GM18873 (cell line): ENCODE measurements around the gene BRAT1.

Experiments
- ATAC-seq: cut with Tn5 transposase; IDR thresholded peaks from one replicate; pipeline ENCODE4 v1.9.1; 2021; ENCODE audit warnings: mild to moderate bottlenecking, moderate library complexity, moderate number of reproducible peaks; ENCODE audit not compliant: unreplicated experiment, low FRiP score

The BRAT1 gene

DNA sequence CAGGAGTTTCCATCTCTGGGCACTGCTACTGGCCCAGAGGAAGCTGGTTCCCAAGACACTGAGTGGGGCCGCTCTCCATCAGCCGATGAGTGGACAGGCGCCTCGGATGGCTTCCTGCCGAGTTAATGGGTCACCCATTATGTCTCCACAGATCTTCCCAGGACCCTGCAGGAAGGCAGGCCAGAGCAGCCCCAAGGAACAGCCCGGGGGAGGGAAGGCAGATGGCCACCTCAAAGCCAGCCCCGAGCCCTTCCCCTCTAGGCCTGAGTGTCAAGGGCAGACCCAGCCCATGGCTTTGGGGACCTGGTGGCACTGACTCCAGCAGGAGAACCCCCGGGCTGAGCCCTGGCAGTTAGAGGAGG lies 39.1 kb downstream of the BRAT1 start:
- no peak for ATAC-seq

DNA sequence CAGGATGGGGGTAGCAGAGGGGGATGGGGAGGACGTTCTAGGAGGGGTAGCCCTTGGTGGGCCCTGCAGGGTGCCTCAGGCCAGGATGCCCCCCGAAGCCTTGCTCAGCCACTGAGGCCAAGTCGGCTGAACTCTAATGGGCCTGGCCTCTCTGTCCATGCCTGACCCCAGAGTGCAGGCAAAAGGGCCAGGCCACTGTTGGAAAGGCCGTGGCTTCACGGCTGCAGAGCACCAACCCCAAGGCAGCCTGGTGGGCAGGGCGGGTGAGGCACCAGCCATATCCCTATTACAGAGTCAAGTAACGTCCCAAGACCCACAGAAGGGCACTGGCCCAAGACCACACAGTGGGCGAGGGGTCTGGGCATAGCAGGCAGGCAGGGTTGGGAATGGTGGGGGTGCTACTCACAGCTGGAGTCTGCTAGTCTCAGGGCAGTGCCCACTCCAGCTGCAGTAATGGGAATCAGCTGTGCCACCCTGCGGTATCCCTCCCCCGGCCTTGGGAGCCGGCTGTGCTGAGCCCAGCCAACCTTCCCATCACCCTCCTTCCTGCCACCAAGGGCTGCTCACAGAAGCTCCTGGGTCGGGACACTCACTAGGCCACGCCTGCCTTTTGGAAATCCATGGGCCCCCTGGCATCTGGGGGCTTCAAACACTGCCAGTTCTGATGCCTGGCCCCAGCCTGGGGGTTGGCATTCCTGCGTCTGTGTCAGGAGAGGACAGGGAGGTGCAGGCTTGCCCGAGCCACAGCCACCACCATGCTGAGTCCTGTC lies 39.7 kb downstream of the BRAT1 start:
- ATAC-seq, result no peak

DNA sequence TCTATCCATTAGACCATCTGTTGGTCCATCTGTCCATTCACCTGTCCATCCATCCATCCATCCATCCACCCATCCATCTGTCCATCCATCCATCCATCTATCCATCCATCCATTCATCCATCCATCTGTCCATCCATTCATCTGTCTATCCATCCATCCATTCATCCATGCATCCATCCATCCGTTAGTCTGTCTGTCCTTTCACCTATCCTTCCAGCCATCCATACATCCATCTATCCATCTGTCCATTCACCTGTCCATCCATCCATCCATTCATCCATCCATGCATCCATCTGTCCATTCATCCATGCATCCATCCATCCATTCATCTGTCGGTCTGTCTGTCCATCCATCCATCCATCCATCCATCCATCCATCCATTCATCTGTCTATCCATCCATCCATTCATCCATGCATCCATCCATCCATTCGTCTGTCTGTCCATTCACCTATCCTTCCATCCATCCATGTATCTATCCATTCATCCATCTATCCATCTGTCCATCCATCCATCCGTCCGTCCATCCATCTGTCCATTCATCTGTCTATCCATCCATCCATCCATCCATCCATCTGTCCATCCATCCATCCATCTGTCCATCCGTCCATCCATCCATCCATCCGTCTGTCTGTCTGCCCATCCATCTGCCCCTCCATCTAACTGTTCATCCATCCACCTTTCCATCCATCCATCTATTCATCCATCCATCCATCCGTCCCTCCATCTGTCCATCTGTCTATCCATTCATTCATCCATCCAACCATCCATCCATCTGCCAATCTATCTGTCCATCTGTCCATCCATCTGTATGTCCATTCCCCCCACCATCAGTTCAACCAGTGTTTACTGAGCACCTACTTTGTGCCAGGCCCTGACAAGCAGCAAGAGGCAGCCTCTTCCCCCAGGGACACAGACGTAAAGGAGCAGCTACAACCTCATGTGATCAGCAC lies 40.6 kb downstream of the BRAT1 start:
- ATAC-seq, result no peak

DNA sequence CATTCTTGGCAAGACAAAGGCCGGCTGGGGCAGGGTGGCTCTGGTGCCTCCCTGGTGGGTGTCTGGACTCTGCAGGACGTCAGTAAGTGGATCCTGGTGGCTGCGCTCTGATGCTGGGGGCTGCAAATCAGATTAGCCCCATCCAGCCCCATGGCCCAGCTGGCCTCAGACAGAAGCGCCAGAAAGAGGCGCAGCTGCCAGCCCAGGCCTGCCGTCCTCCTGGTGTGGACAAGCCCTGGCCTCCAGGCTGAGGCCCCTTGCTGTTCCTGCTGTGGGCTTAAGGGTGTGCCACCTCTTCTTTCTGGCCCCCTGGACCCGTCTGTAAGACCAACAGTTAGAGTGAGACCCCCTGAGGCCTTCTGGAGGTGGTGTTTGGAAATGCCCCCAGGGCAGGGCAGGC lies 41.6 kb downstream of the BRAT1 start:
- no peak for ATAC-seq

DNA sequence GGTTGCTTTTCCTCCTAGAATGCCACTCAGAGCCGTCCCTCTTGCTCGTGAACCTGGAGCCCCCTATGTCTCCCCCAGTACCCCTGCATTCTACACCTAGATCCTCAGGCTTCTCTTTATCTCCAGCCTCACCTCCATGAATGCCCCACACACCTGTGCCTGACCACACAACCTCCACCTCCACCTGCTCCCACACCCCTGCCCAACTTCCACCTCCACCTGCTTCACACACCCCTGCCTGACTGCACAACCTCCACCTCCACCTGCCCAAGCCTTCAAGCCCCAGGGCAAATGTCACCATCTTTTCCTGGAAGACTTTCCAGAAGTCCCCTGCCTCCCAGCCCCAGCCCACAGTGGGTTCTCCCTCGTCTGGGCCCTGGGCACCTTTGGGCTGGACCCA lies 42.6 kb downstream of the BRAT1 start:
- ATAC-seq, result no peak

DNA sequence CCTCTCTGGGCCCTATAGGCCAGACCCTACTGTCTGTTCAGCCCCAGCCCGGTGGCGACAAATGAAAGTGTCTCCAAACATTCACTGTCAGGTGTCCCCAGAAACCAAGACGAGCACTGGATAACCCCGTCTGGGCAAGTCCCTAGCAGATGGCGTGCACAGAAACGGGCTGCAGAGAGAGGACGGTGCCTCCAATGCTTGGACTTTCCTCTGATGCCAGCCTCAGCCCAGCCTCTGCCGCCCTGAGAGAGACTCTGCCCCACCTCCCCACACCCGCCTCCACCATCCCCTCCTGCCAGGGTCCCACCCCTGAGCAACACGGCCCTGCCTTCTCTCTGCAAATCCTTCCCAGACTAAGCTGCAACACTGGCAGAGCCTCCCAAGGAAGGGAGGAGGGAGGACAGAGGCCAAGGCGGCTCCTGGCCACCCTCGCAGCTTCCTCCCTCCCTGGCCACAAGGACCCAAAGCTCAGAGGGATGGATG lies 43.1 kb downstream of the BRAT1 start:
- no peak for ATAC-seq

DNA sequence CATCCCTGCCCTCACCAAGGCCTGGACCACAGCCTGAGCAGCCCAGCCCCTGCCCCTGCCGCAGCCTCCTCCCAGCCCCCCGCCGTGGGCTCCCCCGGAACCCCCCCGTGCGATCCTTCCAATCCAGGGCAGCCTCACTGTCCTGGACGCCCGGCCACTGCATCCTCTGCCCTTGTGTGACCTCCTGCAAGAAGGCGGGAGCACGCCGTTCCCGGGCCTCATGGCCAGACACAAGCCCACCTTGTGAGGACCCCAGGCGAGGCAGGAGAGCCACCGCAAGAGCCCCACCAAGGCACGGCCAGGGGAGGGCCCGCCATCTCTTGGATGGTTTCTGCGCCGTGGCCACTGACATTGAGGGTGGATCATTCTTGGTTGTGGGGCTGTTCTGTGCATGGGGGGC lies 43.6 kb downstream of the BRAT1 start:
- no peak for ATAC-seq

DNA sequence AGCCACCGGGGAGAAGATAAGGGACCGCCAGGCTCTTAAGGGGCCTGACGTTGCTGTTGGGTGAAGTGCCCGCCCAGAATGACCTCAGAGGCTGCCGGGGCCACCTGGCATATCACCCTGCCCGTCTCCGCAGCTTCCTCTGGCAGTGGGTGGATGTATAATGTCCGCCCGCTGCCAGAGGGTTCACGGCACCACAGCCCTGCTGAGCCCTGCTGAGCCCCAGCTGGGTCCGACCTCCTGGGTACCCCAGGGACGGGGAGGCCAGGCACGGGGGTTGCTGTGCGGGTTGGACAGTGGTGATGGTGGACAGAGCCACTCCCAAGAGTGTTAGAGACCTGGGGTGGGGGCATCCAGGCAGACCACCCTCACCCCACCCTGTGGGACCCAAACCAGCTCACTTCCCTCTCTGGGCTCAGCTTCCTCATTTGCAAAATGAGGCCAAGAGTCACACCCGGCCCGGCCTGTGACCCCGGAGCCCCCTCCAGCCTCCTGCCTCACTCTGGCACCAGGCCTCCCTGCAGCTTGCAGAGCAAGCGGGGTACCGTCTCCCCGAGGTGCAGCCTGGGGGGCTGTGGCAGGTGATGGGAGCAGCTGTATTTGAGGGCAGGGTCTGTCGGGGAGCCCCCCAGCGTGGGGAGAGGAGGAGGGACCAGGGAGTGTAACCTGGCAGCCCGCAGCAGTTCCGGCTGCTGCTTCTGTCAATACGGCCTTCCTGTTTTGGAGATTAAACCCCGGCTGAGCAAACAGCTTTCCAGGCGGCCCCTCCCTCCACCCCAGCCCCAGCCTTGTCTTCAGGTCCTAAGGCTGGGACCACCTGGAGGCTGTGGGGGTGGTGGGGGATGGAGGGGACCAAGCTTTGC lies 44.2 kb downstream of the BRAT1 start:
- no peak for ATAC-seq

DNA sequence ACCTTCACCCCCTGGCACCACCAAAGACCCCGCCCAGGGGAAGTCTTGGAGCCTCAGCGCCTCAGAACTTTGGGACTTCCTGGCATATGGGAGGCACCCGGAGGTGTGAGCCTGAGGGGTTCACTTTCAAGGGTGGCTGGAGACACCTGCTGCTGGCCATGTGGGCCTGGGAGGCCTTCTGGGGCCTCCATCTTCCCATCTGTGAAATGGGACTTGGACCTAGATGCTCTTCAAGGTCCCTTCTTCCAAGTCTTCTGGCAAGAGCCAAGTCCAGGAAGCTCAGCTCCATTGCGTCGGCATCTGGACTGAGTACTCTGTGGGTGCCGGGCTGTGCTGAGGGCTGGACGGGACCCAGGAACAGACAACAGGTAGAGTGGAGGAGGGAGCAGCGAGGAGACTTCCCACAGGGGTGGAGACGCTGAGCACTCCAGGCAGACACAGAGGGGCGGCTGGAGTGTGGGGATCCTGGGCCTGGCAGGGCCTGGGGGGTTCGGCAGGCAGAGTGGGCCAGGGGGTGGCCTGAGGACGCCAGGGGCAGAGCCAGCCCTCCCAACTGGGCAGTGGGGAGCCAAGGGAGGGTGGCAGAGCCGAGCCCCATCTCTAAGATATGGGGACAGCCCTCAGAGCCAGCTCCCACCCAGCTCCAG lies 45.1 kb downstream of the BRAT1 start:
- no peak for ATAC-seq

DNA sequence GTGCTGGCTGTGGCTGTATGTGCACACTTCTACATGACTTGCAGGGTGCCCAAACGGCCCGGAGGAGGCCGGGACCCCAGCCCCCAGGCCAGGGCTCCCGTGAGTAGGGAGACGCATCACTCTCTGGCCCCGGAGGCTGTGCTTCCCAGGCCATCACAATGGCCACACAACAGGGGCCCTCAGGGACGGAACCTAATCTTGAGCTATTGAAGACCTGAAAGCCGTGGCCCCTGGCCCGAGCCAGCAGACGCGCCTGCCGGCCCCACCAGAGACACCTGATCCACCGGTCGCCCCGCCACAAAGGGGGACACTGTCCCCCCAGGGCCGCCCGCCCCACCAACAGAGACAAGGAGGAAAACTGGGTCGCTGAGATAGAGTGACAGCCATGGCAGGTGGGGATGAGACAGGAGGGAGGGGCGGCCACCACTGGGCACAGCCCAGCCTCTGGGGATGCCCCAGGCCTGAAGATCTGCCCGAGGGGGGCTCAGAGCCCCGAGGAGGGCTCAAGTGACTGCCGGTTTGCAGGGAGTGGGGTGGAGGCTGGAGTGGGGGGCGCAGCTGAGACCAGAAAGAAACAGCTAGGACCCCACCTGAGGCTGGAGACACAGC lies 45.9 kb downstream of the BRAT1 start:
- no peak for ATAC-seq

DNA sequence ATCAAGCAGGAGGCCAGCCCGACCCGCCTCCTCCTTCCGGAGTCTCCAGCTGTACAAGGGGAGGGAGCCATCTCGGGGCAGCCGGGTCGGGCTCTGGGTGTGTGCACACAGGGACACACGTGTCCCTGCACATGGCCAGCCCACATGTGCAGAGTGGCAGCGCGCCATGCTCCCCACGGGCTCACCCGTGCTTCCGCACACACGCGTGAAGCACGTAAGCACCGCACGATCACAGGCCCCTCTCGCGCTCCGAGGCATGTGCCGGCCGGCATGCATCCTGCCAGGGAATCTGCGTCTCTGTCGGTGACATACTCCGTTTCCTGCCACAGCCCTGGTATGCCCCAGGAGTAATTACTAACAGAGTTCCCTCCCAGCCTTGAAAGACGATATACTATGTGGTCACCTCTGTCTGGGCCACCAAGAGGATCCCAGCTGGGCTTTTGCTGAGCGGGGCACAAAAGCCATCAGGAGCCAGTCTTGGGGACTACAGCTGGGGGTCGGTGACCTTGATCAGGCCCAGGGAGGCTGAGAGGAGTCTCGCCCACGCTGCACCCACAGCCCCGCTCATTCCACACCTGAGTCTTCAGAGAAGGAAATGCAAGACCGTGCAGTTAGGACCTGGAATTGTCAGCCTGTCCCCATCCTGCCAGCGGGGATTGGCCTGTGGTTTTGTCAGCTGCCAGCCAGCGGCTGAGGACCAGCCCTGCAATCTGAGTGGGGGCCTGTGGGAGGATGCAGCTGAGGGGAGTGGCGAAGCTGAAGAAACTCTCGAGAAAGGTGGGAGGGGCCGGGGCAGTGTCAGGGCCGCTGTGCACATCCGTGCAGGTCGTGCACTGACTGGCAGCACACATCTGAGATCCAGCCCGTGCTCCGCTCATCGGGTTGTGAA lies 46.8 kb downstream of the BRAT1 start:
- no peak for ATAC-seq

DNA sequence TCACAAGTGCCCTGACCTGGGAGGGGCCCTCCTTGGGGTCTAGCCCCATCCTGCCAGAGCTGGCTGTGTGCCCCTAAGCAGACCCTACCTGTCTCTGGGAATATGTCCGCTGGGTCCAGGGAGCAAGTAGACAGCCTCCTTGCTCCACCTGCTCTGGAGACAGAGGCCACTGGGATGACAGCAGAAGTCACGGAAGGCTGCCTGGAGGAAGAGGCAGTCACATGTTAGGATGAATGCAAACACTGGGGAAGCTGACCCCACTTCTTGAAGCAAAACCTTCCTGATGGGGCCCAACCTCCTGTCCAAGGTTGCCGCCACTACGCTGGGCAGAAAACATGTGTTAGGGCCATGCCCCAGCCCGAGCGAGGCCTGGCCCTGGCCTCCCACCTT lies 47.4 kb downstream of the BRAT1 start:
- no peak for ATAC-seq

DNA sequence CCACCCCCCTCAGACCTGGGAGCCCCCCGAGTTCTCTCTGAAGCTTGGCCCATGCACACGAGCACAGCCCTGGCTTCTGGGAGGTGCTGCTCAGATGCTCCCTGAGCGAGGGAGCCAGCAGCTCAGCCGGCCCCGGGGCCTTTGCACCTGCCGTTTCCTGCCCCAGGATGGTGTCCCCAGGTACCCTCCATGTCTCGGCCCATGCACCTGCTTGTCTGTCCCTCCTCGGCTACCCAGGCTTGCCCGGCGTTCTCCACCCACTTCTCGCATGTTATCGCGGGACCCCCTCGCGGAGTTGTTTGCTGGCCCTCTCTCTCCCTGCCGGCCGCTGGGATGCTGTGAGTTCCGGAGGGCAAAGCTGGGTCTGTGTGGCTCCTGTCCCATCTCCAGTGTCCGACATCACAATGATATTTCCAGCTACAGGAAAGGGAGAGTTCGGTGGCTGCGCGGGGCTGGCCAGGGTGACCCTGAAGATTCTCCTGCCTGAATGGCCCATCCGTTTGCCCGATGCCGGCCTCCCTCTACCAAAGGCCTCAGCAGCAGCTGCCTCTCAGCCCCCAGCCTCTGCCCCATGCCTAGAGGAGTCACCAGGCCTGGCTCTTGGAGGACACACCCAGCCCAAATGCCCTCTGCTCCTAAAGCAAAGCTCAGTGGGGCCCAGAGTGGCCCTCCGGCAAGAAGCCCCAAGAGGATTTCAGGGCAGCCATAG lies 48.0 kb downstream of the BRAT1 start:
- no peak for ATAC-seq

DNA sequence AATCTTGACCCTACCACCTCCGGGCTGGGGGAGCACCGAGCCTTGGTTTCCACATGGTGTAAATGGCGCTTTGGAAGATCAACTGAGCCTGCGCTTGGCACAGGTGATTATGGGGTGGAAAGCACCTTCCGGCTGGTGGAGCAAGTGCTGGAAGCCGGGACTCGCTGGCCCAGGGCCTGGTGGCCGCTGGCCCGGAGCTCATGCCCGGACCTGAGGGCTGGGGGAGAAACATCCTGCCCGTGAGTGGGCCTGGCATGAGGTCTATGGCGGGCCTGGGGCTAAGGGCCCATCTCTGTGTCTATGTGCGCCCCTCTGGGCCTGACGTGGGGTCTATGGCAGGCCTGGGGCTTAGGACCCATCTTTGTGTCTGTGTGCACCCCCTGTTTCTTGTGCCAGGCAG lies 49.9 kb downstream of the BRAT1 start:
- ATAC-seq, result no peak

DNA sequence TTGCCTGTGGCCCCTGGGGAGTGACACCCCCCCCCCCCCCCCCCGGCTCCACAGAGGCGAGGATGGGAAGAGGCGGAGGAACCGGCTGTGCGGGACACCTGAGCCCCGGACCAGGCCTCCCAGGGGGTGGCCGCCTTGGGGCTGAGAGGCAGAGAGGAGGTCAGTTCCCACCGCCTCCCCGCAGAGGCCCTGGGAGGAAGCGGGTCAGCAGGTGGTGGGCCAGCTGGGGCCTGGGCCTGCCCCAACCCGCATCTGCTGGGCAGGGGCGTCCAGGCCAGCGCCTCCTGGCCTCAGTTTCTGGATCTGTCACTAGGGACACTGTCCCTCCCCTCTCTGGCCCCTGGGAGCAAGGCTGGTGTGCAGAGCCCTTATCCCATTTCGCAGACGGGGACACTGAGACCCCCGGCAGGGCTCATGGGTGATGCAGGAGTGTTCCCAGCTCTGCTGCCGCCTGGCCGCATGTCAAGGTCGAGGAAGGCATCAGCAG lies 50.4 kb downstream of the BRAT1 start:
- ATAC-seq, result no peak

DNA sequence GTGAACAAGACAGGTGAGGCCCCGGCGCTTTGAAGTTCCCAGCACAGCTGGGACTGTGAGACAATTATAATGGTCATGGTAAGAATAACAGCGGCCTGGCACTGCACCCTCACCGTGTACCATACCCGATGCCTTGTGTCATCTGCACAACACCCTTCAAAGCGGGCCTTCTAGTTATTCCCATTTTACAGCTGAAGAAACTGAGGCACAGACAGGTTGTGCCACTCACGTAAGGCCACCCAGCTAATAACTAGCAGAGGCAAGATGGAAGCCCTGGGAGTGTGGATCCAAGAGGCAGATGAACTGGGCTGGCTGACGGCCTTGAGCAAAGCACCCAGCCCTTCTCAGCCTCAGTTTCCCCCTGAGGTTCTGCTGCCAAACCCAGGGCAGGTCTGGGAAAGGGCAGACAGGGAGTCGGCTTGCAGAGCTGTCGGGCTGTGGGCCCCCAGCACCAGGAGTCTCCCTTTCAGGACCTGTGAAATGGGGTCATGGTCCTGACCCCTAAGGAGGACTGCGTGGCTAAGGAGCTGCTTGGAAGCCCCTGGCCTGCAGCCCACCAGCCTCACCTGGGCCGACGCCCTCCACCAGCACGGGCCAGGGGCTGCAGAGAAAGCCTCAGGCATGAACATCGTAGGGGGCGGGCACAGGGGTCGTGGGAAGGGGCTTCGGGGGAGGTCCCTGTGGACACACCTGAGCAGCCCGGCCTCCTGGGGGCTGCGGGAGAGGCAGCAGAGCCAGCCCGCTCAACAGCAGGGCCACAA lies 51.0 kb downstream of the BRAT1 start:
- ATAC-seq, result no peak
